HTR-8/SVneo (cell line): ENCODE measurements around the gene CEMIP.
A peak's percentile ranks its signal among the peaks of the same experiment; 100 is the strongest.

ENCODE experiments used
- DNase-seq: peaks from one replicate; pipeline ENCODE4 v3.0.0; 2011; ENCODE audit warnings: low spot score, mixed read lengths; ENCODE audit not compliant: insufficient read length
- FAIRE-seq: peaks from 2 replicates; lab custom pipeline; 2011; peaks lifted over from hg19 to GRCh38; lab: Jason Lieb, UNC

Gene CEMIP

GRCh38 chr15:80915472-80915871, 136.3 kb downstream of the CEMIP start:
- no peak for DNase-seq
- no peak for FAIRE-seq

GRCh38 chr15:80916056-80916455, 136.9 kb downstream of the CEMIP start:
- no peak for DNase-seq
- FAIRE-seq, result no peak

GRCh38 chr15:80918196-80918783, 139.1 kb downstream of the CEMIP start:
- DNase-seq, result no peak
- FAIRE-seq, result no peak

GRCh38 chr15:80920271-80920699, 141.1 kb downstream of the CEMIP start:
- no peak for FAIRE-seq
- DNase-seq, result no peak

- DNase-seq, result no peak
- FAIRE-seq, result no peak
Observed at GRCh38 chr15:80921736-80922410, 142.7 kb downstream of the CEMIP start.

GRCh38 chr15:80923668-80924067, 144.5 kb downstream of the CEMIP start:
- FAIRE-seq (no peak), DNase-seq (no peak)

- no peak for DNase-seq
- no peak for FAIRE-seq
Observed at GRCh38 chr15:80924278-80924677, 145.1 kb downstream of the CEMIP start.

GRCh38 chr15:80925597-80926059, 146.5 kb downstream of the CEMIP start:
- DNase-seq, result no peak

GRCh38 chr15:80926126-80926525, 147.0 kb downstream of the CEMIP start:
- FAIRE-seq (no peak), DNase-seq (no peak)

More at GRCh38 chr15:80925597-80926059, 146.5 kb downstream of the CEMIP start:
- FAIRE-seq, result no peak

- FAIRE-seq, result peak; percentile 75
Observed at GRCh38 chr15:80929225-80929624, 150.1 kb downstream of the CEMIP start.

GRCh38 chr15:80929689-80930088, 150.5 kb downstream of the CEMIP start:
- FAIRE-seq (no peak), DNase-seq (peak; percentile 15)

More at GRCh38 chr15:80929225-80929624, 150.1 kb downstream of the CEMIP start:
- DNase-seq, result peak; percentile 63

GRCh38 chr15:80931191-80931590, 152.0 kb downstream of the CEMIP start:
- FAIRE-seq, result no peak

GRCh38 chr15:80931721-80932512, 152.7 kb downstream of the CEMIP start:
- FAIRE-seq (no peak), DNase-seq (no peak)

More at GRCh38 chr15:80931191-80931590, 152.0 kb downstream of the CEMIP start:
- no peak for DNase-seq

- no peak for DNase-seq
- no peak for FAIRE-seq
Observed at GRCh38 chr15:80932513-80932815, 153.3 kb downstream of the CEMIP start.

- no peak for DNase-seq
- FAIRE-seq, result no peak
Observed at GRCh38 chr15:80932989-80933388, 153.8 kb downstream of the CEMIP start.

GRCh38 chr15:80934761-80935221, 155.6 kb downstream of the CEMIP start:
- FAIRE-seq (peak; percentile 4), DNase-seq (peak; percentile 42)

- DNase-seq (no peak), FAIRE-seq (no peak)
Observed at GRCh38 chr15:80936288-80937078, 157.3 kb downstream of the CEMIP start.

GRCh38 chr15:80937718-80938117, 158.5 kb downstream of the CEMIP start:
- no peak for DNase-seq

GRCh38 chr15:80939216-80939615, 160.0 kb downstream of the CEMIP start:
- FAIRE-seq, result no peak
- DNase-seq, result no peak

More at GRCh38 chr15:80937718-80938117, 158.5 kb downstream of the CEMIP start:
- no peak for FAIRE-seq

GRCh38 chr15:80940331-80940730, 161.2 kb downstream of the CEMIP start:
- peak; percentile 40 for FAIRE-seq
- DNase-seq, result no peak
